Measurements from ENCODE around the gene CAMK1D. TPM values are rescaled to one million over a fixed set of nuclear protein-coding genes. Genes with fewer than 3 reads are reported as not detected.

Gene CAMK1D
- total RNA-seq, 1 experiment from 2014 or later: 0.15 TPM

DNA sequence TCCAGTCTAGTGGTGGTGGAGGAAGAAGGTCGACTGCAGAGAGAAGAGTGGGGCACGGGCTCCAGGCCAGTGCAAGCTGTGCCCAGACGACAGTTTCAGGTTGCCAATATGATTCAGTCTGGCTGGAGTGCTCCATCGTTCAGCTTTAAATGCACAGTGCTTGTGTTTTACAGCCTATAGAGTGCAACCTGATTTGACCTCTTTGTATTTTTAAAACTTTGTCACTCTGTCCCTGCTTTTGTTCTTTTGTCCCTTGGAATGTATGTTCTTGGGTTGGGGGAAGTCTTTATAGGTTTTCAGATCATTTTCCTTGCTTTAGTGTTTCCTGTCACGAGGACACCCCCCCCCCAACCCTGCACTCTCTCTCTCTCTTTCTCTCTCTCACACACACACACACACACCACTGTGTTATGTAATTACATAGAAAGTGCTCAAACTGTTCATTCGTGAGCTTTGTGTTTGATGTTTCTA is 198.0 kb downstream of the CAMK1D start:
- no peak for DNase-seq (ENCODE audit: low spot score)

DNA sequence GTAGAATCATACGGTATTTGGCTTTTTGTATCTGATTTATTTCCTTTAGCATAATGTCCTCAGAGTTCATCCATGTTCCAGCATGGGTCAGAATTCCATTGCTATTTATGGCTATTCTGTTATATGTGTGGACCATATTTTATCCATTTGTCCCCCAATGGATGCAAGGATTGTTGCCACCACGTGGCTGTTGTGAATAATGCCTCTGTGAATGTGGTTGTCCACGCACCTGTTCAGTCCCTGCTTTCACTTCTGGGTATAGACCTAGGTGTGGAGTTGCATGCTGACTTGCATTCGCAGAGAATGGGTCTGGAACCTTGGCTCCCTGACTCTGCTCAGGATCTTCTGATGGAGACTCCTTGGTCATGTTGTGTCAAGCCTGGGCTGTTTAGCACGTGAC is 199.9 kb downstream of the CAMK1D start:
- peak; percentile 40 for DNase-seq (ENCODE audit: low spot score)

DNA sequence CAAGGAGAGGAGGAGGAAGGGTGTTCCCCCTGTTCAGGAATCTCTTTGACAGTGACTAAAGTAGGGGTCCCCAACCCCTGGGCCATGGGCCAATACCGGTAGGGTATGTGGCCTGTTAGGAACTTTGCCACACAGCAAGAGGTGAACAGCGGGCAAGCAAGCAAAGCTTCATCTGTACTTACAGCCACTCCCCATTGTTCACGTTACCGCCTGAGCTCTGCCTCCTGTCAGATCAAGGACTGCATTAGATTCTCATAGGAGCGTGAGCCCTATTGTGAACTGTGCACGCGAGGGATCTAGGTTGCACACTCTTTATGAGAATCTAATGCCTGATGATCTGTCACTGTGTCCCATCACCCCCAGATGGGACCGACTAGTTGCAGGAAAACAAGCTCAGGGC is 201.6 kb downstream of the CAMK1D start:
- DNase-seq (ENCODE audit: low spot score): no peak

DNA sequence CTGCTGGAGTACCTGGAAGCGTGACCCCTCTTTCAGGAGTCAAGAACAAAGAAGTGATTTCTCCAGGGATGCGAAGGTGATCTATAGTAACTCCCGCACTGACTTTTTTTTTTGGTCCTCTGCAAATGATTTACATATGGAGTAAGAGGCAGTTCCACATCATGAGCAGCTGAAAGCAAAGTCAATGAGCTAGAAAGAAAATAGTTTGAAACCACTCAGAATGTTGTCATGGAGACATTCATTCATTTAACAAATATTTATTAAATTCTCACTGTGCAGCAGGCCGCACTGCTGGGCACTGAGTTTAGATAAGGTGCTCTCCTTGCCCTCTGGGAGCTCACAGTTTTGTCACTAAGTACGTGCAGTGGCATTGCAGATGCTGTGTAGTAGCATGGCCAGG is 206.7 kb downstream of the CAMK1D start:
- no peak for DNase-seq (ENCODE audit: low spot score)

DNA sequence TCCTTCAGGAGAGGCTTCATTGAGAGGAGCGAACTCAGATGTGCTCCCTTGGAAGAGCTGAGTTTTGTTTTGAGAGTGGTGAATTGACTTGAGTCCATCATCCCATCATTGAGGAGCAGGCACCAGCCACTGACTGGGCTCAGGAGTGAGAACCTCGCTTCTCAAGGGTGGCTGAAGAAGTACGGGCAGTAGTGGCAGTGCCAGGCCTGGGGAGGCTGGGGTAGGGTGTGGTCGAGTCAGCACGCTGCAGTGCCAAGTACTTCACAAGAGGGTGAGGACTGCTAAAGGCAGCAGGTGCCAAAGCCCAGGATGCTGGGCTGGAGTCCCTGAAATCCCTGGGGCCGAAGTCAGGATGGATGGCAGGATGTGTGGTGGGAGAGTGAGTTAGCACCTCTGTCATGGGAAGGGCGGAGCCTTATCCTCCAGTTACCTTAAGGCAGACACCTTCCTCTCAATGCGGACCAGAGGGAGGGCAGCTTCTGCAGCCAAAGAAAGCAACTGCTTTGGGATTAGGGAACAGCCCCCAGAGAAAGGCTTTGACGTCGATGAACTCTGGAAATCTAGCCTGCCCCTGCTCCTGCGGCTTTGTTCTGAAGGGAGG is 210.3 kb downstream of the CAMK1D start:
- no peak for DNase-seq (ENCODE audit: low spot score)

DNA sequence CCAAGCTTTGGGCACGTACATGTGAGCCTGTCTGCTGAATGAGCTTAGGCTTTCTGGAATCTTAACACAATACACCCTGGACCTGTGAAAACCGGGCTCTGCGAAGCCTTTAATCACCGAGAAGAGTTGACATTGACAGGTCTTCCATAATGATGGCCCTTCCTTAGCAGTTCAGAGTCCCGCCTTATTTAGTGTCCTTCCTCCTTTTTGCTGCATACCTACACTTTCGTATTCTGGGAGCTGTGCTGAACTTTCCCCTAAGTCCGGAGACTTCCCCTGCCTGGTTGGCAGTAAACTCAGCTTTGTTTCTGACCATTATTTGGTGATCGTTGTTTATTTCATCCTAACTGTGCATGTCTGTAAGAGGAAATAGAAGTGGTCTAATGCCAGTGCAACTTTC is 212.0 kb downstream of the CAMK1D start:
- no peak for DNase-seq (ENCODE audit: low spot score)

DNA sequence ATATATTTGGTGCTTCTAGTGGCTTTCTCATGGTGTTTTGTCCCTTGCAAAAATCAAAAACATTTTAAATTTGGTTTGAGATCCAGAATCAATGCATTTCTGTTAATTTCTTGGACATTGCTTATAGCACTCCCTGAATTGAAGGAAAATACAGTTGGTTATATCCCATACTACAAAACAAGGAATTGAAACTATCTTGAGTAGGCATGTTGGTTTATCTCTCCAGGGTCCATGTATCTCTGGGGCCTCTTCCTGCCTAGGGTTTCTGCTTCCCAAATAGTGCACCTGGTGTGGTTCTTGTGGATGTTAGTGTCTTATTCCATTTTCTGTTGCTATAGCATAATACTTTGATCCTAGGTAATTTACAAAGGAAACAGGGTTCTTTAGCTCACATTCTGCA is 212.4 kb downstream of the CAMK1D start:
- DNase-seq (ENCODE audit: low spot score): no peak

DNA sequence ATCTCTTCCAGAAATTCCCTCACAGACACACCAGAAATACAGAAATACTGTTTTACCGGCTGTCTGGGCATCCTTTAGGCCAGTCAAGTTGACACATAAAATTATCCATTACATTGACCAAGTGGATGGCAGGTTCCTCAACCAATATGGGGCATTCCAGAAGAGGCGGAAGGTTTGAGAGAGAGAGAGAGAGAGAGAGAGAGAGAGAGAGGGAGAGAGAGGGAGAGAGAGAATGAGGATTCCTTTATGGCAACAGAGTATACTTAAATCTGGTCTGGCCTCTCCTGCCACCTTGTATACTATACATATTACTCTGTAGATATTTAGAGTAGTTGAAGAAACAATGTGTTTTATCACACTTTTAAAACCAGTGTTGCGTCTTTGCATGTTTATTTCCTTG is 214.1 kb downstream of the CAMK1D start:
- no peak for DNase-seq (ENCODE audit: low spot score)

DNA sequence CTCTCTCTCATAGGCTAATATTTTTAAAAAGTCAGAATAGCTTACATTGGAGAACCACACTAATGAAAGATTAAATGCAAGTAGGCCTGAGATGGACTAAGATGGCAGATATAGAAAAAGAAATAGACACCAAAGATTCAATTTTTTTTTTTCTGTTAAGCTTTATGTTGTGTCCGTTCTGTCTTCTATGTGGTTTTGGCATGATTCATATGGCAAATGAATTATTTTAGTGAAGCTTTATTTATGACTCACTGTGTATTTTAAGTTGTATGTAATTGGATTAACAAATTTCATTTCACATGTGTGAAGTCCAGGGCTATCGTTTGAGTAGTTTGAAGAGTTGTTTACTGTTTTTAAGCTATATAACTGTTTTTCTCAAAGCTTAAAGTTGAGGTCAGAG is 214.8 kb downstream of the CAMK1D start:
- no peak for DNase-seq (ENCODE audit: low spot score)

DNA sequence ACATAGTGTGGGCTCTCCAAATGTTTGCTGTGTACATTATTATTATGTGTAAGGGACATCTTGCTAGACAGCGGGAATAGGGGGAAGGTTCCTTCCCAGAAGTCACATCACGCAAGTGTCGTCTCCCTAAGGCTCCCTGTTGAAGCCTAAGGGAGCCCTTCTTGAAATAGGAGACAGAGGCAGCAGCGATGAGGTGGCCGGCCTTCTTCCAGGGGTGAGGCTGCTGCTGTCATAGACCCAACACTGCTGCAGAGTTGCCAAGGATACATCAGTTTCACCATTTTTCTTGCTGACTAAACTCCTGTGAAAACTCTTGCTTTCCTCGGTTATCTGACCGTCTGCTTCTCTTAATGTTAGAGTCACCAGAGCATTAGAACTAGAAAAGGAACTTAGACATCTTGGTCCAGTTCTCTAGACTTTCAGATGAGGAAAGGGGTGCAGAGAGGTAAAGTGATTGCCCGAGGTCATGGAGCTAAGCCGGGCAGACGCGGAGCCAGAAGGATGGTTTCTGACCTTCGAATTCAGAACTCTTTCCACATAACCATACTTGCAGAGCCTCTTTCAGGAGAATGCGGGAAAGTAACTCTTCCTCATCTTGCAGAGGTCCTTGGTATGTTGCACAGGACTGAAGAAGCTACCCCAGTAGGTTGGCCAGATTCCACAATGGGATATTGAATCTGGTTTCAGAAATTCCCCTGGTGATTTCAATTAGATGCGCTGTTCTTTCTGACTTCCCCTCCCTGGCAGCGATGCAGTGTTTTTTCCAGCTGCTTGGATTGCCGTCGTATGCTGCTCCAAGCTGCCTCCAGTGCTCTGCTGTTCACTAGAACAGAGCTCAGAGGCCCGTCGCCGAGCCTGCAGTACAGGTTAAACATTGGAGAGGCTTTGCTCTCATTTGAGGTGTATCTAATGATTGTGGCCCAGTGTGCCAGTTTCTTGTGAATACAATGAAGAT is 217.1 kb downstream of the CAMK1D start:
- DNase-seq (ENCODE audit: low spot score): no peak

DNA sequence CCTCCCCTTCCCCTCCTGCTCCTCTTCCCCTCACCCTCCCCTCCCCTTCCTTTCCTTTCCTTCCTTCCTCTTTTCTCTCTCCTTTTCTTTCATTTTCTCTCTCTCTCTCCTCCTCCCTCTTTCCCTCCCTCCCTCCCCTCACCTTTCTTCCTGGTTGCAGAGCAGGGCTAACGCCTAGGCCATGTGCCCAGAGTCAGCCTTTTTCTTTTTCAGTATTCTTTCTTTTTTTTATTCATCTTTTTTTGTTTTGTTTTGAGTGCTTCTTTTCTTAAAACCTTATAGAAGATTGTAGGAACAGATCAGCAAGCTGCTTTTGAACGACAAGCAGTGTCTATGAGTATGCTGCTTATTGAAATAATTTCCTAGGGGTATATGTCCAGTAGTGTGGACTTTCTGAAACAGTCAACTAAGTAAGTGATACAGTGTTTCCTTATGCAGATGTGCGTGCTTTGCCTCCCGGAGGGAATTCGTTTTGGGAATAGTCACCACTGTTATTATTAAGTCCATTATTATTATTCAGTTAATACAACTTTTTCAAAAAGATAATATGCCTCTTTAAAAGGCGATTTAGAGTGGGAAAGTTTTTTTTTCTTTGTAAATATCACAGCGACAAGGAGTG is 219.2 kb downstream of the CAMK1D start:
- no peak for DNase-seq (ENCODE audit: low spot score)

DNA sequence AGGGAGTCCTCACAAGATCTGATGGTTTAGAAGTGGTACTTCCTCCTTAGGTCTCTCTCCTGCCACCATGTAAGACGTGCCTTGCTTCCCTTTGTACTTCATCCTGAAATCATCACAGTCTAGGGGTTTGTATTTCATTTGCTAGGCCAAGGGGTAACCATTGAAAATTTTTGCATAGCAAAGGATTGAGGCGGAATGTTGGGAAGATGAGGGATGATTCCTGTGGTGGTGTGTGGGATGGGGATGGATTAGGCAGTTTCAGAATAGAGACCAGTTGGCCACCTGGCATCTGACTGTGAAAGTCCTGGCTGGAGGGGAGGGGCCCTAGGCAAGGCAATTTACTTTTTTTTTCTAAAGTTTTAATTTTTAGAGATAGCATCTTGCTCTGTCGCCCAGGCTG is 222.9 kb downstream of the CAMK1D start:
- no peak for DNase-seq (ENCODE audit: low spot score)

DNA sequence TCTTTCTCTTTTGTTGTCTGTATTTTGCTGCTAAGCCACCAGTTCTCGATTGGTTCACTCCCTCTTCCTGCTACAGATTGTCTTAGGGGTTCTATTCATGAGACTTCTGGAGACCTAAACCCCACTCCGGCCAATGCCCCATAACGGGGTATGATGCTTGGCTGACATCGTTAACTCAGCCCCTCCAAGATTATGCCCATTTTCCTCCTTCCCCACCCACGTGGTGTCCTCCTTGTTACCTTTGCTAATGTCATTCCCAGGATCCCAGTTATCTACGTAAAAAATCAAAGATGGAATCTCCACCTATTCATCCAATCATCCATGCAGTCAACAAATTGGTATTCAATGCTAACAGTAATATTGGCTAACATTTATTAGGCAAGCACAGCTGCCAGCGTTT is 228.3 kb downstream of the CAMK1D start:
- DNase-seq (ENCODE audit: low spot score): no peak

DNA sequence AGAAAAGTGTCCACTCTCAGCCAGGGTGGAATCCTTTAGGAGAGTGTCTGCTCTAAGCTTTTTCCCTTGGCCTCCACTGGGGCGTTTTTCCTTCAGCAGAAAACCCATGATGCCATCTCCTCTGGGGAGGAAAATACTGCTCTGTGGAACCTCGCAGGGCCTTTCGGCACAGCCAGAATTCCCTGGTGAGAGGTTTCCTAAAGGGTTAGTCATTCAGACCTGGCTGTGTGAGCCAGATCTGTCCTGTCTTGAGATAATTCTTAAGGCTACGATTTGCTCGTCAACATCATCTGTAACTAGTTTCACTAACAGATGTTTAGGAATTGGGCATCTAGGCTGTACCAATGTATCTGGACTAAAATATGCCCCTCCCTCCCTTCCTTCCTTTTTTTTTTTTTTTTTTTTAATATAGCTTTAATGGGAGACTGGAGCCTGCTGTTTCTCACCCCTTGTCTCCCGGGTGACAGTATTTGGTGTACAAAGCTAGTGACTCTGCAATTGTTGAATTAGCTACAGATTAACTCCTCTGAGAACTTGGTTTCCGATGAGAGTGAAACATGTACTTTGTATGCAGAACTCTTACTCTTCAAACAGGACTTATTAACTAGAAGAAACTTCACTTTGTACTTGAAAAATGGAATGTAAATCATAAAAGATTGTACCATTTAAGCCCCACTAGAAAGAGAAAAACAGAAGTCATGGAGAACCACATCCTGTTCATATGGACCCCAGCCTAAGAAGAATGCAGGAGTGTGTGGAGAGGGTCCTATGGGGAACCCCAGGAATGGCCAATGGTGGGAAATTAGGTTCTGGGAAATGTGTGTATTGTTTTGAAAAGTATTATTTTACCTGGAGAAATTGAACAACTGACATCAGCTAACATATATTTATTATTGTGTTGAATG is 230.9 kb downstream of the CAMK1D start:
- DNase-seq (ENCODE audit: low spot score): no peak

DNA sequence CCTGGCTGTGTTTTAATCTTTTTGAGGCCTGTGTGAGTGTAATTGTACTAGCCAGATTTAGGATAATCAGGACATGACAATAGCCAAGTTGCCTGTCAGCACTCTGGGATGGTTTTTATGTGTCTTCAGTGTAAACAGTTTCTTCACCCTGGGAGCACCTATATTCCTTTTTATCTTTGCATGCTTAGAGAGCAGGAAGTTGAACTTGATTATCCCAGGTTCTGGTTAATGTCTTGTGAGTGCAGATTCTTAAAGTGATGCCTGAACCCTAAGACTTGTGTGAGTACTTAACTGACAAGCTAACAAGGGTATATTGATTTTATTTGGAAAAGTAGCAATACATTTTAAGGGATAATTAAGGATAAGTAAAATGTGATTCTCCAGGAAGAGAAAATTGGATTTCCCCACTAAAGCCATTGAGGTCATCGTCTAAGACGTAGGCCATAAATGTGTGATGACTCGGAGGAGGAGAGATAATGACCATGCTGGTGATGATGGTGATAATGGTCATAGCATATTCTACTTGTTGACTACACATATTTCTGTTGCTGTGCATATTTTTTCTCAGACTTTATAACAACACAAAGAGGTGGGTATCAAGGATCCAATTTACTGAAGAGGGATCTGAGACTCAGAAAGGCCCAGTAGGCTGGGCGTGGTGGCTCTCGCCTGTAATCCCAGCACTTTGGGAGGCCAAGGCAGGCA is 234.7 kb downstream of the CAMK1D start:
- no peak for DNase-seq (ENCODE audit: low spot score)

DNA sequence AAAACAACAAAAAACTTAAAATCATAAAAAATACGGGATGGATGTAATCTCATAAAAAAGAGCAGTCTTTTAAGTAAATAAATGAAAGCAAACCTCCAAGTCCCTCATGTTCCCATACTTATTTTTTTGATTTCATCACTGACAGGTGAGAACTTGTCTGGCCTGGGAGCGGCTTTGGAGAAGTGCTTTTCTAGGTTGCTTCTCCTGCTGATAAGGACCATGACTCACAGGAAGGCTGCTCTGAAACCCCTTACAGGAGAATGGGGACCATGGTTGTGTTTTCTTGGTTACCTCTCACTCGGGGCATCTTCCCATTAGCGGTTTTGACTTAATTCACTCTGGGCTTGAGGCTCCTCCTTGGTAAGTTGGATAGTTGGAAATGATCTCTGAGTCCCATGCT is 237.4 kb downstream of the CAMK1D start:
- no peak for DNase-seq (ENCODE audit: low spot score)

DNA sequence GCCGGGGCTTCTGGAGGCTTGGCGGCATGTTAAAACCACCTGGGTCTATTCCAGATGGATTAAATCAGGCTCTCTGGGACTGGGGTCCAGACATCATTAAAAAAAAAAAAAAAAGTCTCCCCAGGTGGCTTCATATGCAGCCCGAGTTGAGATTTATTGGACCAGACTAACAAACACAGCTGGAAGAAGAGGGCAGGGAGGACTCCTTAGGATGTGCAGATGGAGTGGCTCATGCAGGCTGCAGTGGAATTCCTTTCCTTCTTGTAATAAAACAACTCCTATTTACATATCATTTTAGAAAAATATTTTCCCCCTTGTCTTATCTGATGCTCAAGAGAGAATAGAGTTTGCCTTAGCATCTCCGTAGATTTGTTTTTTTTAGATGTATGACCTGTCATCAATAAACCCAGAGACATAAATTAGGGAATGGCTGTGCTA is 238.1 kb downstream of the CAMK1D start:
- no peak for DNase-seq (ENCODE audit: low spot score)

DNA sequence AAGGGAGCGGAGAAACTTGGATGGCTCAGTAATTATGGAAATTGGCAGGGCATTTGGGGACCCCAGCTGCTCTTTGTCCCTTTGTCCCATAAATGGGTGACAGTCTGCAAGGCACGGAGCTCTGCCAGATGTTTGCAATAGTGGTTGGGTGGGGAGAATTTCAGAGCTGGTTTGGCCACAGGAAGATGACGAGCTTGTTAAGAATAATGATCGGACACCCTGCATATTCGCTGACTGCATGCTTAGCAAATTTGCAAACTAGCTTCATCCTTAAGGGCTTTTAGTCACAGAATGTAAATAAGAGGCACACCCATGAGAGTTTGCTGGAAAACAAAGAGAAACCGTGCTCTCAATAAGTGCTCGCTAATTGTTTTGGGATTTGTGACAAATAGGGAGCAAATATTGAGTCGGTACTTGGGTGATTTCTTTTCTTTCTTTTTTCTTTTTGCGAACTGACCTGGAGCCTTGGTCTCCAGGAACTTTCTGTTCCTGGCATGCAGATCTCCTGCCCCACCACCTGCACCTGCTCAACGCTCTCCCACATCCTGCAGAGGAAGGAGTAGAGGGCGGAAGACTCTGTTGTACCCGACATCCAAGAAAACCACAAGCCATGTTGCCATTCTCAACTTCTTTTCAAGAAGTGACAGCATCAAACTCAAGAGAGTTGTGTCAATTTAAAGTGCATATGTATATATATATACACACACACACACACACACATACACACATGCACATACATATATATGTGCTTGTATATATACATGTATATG is 238.9 kb downstream of the CAMK1D start:
- DNase-seq (ENCODE audit: low spot score): no peak

DNA sequence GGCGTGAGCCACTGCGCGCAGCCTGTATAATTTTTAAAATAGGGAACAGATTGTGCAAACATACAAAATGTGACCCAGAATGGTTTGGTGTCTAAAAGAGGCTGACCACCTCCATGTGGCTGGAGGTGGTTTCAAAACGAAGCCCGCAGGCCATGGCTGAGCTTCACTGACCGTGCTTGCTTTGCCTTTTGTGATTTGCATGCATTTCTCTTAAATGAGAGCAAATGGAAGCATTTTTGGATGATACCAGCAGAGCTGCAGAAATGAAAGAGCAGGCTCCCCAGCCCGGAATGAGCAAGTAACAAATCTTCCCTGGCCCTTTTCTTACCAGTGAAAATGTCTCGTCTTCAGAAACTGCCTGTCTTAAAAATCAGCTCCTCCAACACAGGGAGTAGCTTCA is 239.9 kb downstream of the CAMK1D start:
- no peak for DNase-seq (ENCODE audit: low spot score)

DNA sequence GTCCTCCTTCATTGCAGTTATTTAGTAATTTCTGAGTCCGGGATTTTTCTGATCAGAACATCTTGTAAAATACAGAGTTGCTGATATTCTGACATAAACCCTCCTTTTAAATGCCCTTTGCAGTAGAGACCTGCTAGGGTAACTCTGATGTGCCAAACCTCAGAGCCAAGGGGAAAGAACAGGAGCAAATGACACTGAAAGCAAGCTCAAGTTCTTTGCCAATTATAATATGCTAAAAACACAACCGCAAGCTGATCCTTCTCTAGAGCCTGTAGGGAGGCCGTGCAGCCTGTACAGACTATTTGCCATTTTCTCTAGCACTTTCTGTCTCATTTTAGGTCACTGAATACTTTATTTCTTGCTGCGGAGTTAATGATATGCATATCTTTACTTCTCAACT is 240.4 kb downstream of the CAMK1D start:
- no peak for DNase-seq (ENCODE audit: low spot score)
